Lower leg skin (tissue), 3 donors: Measurements from ENCODE around the gene MAPK8IP3.

Experiments
- POLR2A ChIP-seq, 2 donors: fragments of 450-650 bp; IDR thresholded peaks; one replicate each; pipeline ENCODE4 v1.6.1; 2016 to 2017; ENCODE audit warnings: antibody characterized with exemption in 2 of 2, mild to moderate bottlenecking in 1 of 2, moderate library complexity in 1 of 2
- TF ChIP-seq, protein P1 (sequence below), 3 donors: fragments of 450-650 bp; IDR thresholded peaks; one replicate each; pipeline ENCODE4 v1.5.1; 2016; ENCODE audit warnings: antibody characterized with exemption in 3 of 3, mild to moderate bottlenecking in 3 of 3, moderate library complexity in 2 of 3

DNA sequence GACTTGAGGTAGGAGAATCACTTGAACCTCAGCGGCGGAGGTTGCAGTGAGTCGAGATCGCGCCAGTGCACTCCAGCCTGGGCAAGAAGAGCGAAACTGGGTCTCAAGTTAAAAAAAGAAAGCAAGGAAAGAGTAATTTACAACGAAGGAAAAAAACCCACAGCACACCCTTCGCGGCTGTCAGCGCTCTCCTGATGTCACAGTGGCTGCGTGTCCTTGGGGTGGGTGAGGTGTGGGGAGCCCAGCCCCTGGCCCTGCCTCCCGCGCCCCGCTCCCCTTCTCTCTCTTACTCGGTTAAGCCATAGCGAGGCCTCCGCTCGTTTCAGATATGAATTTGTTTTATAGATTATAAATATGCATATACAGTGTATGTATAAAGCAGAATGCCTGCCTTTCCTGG lies 28.7 kb upstream of the MAPK8IP3 start:
- TF ChIP-seq, protein P1, sequence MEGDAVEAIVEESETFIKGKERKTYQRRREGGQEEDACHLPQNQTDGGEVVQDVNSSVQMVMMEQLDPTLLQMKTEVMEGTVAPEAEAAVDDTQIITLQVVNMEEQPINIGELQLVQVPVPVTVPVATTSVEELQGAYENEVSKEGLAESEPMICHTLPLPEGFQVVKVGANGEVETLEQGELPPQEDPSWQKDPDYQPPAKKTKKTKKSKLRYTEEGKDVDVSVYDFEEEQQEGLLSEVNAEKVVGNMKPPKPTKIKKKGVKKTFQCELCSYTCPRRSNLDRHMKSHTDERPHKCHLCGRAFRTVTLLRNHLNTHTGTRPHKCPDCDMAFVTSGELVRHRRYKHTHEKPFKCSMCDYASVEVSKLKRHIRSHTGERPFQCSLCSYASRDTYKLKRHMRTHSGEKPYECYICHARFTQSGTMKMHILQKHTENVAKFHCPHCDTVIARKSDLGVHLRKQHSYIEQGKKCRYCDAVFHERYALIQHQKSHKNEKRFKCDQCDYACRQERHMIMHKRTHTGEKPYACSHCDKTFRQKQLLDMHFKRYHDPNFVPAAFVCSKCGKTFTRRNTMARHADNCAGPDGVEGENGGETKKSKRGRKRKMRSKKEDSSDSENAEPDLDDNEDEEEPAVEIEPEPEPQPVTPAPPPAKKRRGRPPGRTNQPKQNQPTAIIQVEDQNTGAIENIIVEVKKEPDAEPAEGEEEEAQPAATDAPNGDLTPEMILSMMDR (IDR thresholded peaks at IDR 0.05) = no peak
- TF ChIP-seq POLR2A (IDR thresholded peaks at IDR 0.05) = no peak
